Measurements from ENCODE around the gene NFKBIE. TPM values are rescaled to one million over a fixed set of nuclear protein-coding genes. Genes with fewer than 3 reads are reported as not detected.

NFKBIE gene
- polyA plus RNA-seq, 1 donor (not counting 4 experiments of a cell fraction or from before 2014, with no cell fraction given), result 7.3 TPM

DNA sequence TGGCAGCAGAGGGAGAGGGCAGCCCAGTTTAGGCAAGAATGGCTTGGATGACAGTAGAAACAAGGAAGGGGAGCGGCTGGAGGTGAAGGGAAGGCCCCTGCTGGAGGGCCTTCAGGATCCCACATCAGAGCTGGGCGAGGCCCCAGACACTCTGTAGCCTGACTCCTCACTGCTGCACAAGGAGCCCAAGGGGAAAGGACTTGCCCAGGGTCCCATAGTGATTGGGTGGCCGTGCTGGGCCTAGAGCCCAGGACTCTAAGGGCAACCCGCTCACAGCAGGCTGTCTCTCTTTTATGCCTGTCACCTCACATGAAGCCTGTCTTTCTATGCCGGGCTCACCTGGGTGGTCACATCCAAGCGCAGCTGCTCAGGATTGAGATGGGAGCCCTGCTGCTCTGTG lies 38.5 kb upstream of the NFKBIE start:
- no peak for DNase-seq (ENCODE audit: low read depth, low spot score)
- H3K36me3 ChIP-seq (ENCODE audit: control insufficient read depth in 2 of 2, extremely low read depth in 1 of 2, insufficient read depth in 2 of 2, low read length in 2 of 2), result peaks cover 48 to 57% of the 10 kb centered on the region in 2 experiments
- dilution Hi-C loops (cut with MboI; ENCODE audit: extremely low pct_ligation_motif_present, low sequenced_read_pairs), result no loop called here

DNA sequence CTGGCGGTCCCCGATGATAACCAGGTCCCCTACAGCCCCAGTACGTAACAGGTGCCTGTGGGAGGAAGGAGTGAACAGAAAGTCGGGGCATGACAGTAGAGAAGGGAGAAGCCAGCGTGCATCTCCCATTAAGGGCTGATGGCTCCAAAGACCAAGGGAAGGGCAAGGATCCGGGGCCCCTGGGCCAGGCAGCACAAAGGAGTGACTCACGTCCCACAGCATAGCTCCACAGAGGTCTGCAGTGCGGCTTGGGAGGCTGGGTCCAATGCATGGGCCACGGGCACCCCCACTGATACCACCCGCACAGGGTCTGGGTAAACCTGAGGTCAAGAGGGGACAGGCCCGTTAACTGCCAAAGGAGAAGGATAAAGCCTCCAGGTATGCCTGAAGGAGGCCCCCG lies 37.5 kb upstream of the NFKBIE start:
- TF ChIP-seq EZH2 (IDR thresholded peaks at IDR 0.05; ENCODE audit: low read length), result no peak
- TF ChIP-seq, protein P1, sequence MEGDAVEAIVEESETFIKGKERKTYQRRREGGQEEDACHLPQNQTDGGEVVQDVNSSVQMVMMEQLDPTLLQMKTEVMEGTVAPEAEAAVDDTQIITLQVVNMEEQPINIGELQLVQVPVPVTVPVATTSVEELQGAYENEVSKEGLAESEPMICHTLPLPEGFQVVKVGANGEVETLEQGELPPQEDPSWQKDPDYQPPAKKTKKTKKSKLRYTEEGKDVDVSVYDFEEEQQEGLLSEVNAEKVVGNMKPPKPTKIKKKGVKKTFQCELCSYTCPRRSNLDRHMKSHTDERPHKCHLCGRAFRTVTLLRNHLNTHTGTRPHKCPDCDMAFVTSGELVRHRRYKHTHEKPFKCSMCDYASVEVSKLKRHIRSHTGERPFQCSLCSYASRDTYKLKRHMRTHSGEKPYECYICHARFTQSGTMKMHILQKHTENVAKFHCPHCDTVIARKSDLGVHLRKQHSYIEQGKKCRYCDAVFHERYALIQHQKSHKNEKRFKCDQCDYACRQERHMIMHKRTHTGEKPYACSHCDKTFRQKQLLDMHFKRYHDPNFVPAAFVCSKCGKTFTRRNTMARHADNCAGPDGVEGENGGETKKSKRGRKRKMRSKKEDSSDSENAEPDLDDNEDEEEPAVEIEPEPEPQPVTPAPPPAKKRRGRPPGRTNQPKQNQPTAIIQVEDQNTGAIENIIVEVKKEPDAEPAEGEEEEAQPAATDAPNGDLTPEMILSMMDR (optimal IDR thresholded peaks at IDR 0.05 in 1 of 3, IDR thresholded peaks at IDR 0.05 in 1 of 3, conservative IDR thresholded peaks at IDR 0.05 in 1 of 3; ENCODE audit: extremely low read depth in 1 of 3, insufficient read depth in 2 of 3, low read length in 3 of 3), result no peak
- Histone ChIP-seq H3K9me3 (ENCODE audit: control insufficient read depth, low read depth, low read length) (no peaks in the 10 kb centered on the region), H3K9ac (ENCODE audit: control insufficient read depth, extremely low read depth, insufficient read depth, low read length) (no peak overlapping the region), H3K27me3 (ENCODE audit: control insufficient read depth, extremely low read depth, insufficient read depth, low read length) (peaks cover 9% of the 10 kb centered on the region), H3K79me2 (ENCODE audit: control insufficient read depth, insufficient read depth, low read length) (no peaks in the 10 kb centered on the region), H3K36me3 (ENCODE audit: control insufficient read depth in 2 of 2, extremely low read depth in 1 of 2, insufficient read depth in 2 of 2, low read length in 2 of 2) (peaks cover 47 to 48% of the 10 kb centered on the region in 2 experiments), H3K4me1 (ENCODE audit: control insufficient read depth, extremely low read depth, insufficient read depth, low read length) (peaks cover 2% of the 10 kb centered on the region), H3K4me3 (ENCODE audit: control insufficient read depth in 2 of 3, extremely low read depth in 1 of 3, insufficient read depth in 2 of 3, low read depth in 1 of 3, low read length in 3 of 3) (no peak overlapping the region), H3K4me2 (ENCODE audit: control insufficient read depth, extremely low read depth, insufficient read depth, low read depth, low read length) (no peak overlapping the region), H2AFZ (ENCODE audit: control insufficient read depth, low read length) (no peak overlapping the region), H3K27ac (ENCODE audit: control insufficient read depth, insufficient read depth, low read length) (no peak overlapping the region), H3K9me1 (ENCODE audit: control insufficient read depth, extremely low read depth, insufficient read depth, low read length) (peaks cover 2% of the 10 kb centered on the region), H4K20me1 (ENCODE audit: control insufficient read depth, extremely low read depth, insufficient read depth, low read length) (no peaks in the 10 kb centered on the region)
- no peak for DNase-seq (ENCODE audit: low read depth, low spot score)
- dilution Hi-C loops (cut with MboI; ENCODE audit: extremely low pct_ligation_motif_present, low sequenced_read_pairs), result no loop called here
- no peak for FAIRE-seq

More for the DNA sequence above, 38.5 kb upstream of the NFKBIE start:
- H3K27me3 ChIP-seq (ENCODE audit: control insufficient read depth, extremely low read depth, insufficient read depth, low read length), result peaks cover under 1% of the 10 kb centered on the region
- no peak overlapping the region for H3K27ac ChIP-seq (ENCODE audit: control insufficient read depth, insufficient read depth, low read length)
- H3K4me2 ChIP-seq (ENCODE audit: control insufficient read depth, extremely low read depth, insufficient read depth, low read depth, low read length), result no peak overlapping the region
- H3K9ac ChIP-seq (ENCODE audit: control insufficient read depth, extremely low read depth, insufficient read depth, low read length), result no peak overlapping the region
- no peaks in the 10 kb centered on the region for H3K79me2 ChIP-seq (ENCODE audit: control insufficient read depth, insufficient read depth, low read length)
- H3K9me3 ChIP-seq (ENCODE audit: control insufficient read depth, low read depth, low read length), result no peaks in the 10 kb centered on the region
- H3K4me1 ChIP-seq (ENCODE audit: control insufficient read depth, extremely low read depth, insufficient read depth, low read length), result peaks cover 2% of the 10 kb centered on the region
- TF ChIP-seq, protein P1 (optimal IDR thresholded peaks at IDR 0.05 in 1 of 3, IDR thresholded peaks at IDR 0.05 in 1 of 3, conservative IDR thresholded peaks at IDR 0.05 in 1 of 3; ENCODE audit: extremely low read depth in 1 of 3, insufficient read depth in 2 of 3, low read length in 3 of 3), result no peak
- no peak for TF ChIP-seq EZH2 (IDR thresholded peaks at IDR 0.05; ENCODE audit: low read length)
- no peak overlapping the region for H3K4me3 ChIP-seq (ENCODE audit: control insufficient read depth in 2 of 3, extremely low read depth in 1 of 3, insufficient read depth in 2 of 3, low read depth in 1 of 3, low read length in 3 of 3)
- H4K20me1 ChIP-seq (ENCODE audit: control insufficient read depth, extremely low read depth, insufficient read depth, low read length), result no peaks in the 10 kb centered on the region
- no peak for FAIRE-seq
- no peak overlapping the region for H2AFZ ChIP-seq (ENCODE audit: control insufficient read depth, low read length)
- peaks cover 2% of the 10 kb centered on the region for H3K9me1 ChIP-seq (ENCODE audit: control insufficient read depth, extremely low read depth, insufficient read depth, low read length)
